Measurements from ENCODE around the gene SPRYD7.

The SPRYD7 gene

GRCh38 chr13:49898792-49899191, 37.3 kb downstream of the SPRYD7 start:
- Histone ChIP-seq H3K4me3 (ENCODE audit: insufficient read depth, low read depth, low read length) (no peak overlapping the region), H3K4me1 (ENCODE audit: control insufficient read depth, insufficient read depth, low read length) (no peaks in the 10 kb centered on the region), H3K36me3 (ENCODE audit: control insufficient read depth, insufficient read depth, low read length) (no peaks in the 10 kb centered on the region), H3K27ac (ENCODE audit: insufficient read depth, low read depth, low read length, poor library complexity, severe bottlenecking) (no peak overlapping the region), H3K9me3 (ENCODE audit: control insufficient read depth, low read length) (no peaks in the 10 kb centered on the region), H3K27me3 (ENCODE audit: control insufficient read depth, insufficient read depth, low read length, poor library complexity, severe bottlenecking) (no peaks in the 10 kb centered on the region)
- 94 to 96% methylated on average over 8 of the region's 8 CpGs for WGBS, 2 experiments

- Histone ChIP-seq H3K9me3 (ENCODE audit: control insufficient read depth, low read length) (no peaks in the 10 kb centered on the region), H3K36me3 (ENCODE audit: control insufficient read depth, insufficient read depth, low read length) (no peaks in the 10 kb centered on the region), H3K4me3 (ENCODE audit: insufficient read depth, low read depth, low read length) (no peak overlapping the region), H3K27me3 (ENCODE audit: control insufficient read depth, insufficient read depth, low read length, poor library complexity, severe bottlenecking) (no peaks in the 10 kb centered on the region), H3K4me1 (ENCODE audit: control insufficient read depth, insufficient read depth, low read length) (no peaks in the 10 kb centered on the region), H3K27ac (ENCODE audit: insufficient read depth, low read depth, low read length, poor library complexity, severe bottlenecking) (no peak overlapping the region)
- WGBS, 2 experiments: 87 to 95% methylated on average over 2 of the region's 3 CpGs
Observed at GRCh38 chr13:49897713-49898112, 38.4 kb downstream of the SPRYD7 start.

- no peak overlapping the region for H3K27ac ChIP-seq (ENCODE audit: insufficient read depth, low read depth, low read length, poor library complexity, severe bottlenecking)
- H3K4me3 ChIP-seq (ENCODE audit: insufficient read depth, low read depth, low read length): no peak overlapping the region
- H3K9me3 ChIP-seq (ENCODE audit: control insufficient read depth, low read length): no peaks in the 10 kb centered on the region
- no peaks in the 10 kb centered on the region for H3K4me1 ChIP-seq (ENCODE audit: control insufficient read depth, insufficient read depth, low read length)
- H3K36me3 ChIP-seq (ENCODE audit: control insufficient read depth, insufficient read depth, low read length): no peaks in the 10 kb centered on the region
- H3K27me3 ChIP-seq (ENCODE audit: control insufficient read depth, insufficient read depth, low read length, poor library complexity, severe bottlenecking): no peaks in the 10 kb centered on the region
- 94 to 96% methylated on average over 4 of the region's 4 CpGs for WGBS, 2 experiments
Observed at GRCh38 chr13:49895826-49896225, 40.3 kb downstream of the SPRYD7 start.

- WGBS, 2 experiments: 93 to 95% methylated on average over 3 of the region's 3 CpGs
- no peak overlapping the region for H3K4me3 ChIP-seq (ENCODE audit: insufficient read depth, low read depth, low read length)
- no peaks in the 10 kb centered on the region for H3K4me1 ChIP-seq (ENCODE audit: control insufficient read depth, insufficient read depth, low read length)
- H3K9me3 ChIP-seq (ENCODE audit: control insufficient read depth, low read length): no peaks in the 10 kb centered on the region
- no peaks in the 10 kb centered on the region for H3K36me3 ChIP-seq (ENCODE audit: control insufficient read depth, insufficient read depth, low read length)
- H3K27ac ChIP-seq (ENCODE audit: insufficient read depth, low read depth, low read length, poor library complexity, severe bottlenecking): no peak overlapping the region
- no peaks in the 10 kb centered on the region for H3K27me3 ChIP-seq (ENCODE audit: control insufficient read depth, insufficient read depth, low read length, poor library complexity, severe bottlenecking)
Observed at GRCh38 chr13:49893591-49893990, 42.5 kb downstream of the SPRYD7 start.

GRCh38 chr13:49890376-49890775, 45.8 kb downstream of the SPRYD7 start:
- H3K27ac ChIP-seq (ENCODE audit: insufficient read depth, low read depth, low read length, poor library complexity, severe bottlenecking): no peak overlapping the region
- no peaks in the 10 kb centered on the region for H3K4me1 ChIP-seq (ENCODE audit: control insufficient read depth, insufficient read depth, low read length)
- 93 to 96% methylated on average over 15 of the region's 15 CpGs for WGBS, 2 experiments

GRCh38 chr13:49878682-49879081, 57.5 kb downstream of the SPRYD7 start:
- Histone ChIP-seq H3K27me3 (ENCODE audit: control insufficient read depth, insufficient read depth, low read length, poor library complexity, severe bottlenecking) (no peaks in the 10 kb centered on the region), H3K4me1 (ENCODE audit: control insufficient read depth, insufficient read depth, low read length) (no peaks in the 10 kb centered on the region), H3K9me3 (ENCODE audit: control insufficient read depth, low read length) (peaks cover 6% of the 10 kb centered on the region), H3K36me3 (ENCODE audit: control insufficient read depth, insufficient read depth, low read length) (no peaks in the 10 kb centered on the region), H3K4me3 (ENCODE audit: insufficient read depth, low read depth, low read length) (no peak overlapping the region), H3K27ac (ENCODE audit: insufficient read depth, low read depth, low read length, poor library complexity, severe bottlenecking) (no peak overlapping the region)
- 98 to 100% methylated on average over 3 of the region's 3 CpGs for WGBS, 2 experiments

More at GRCh38 chr13:49890376-49890775, 45.8 kb downstream of the SPRYD7 start:
- Histone ChIP-seq H3K36me3 (ENCODE audit: control insufficient read depth, insufficient read depth, low read length) (no peaks in the 10 kb centered on the region), H3K27me3 (ENCODE audit: control insufficient read depth, insufficient read depth, low read length, poor library complexity, severe bottlenecking) (no peaks in the 10 kb centered on the region), H3K4me3 (ENCODE audit: insufficient read depth, low read depth, low read length) (no peak overlapping the region), H3K9me3 (ENCODE audit: control insufficient read depth, low read length) (no peaks in the 10 kb centered on the region)

GRCh38 chr13:49877629-49878218, 58.4 kb downstream of the SPRYD7 start:
- H3K27me3 ChIP-seq (ENCODE audit: control insufficient read depth, insufficient read depth, low read length, poor library complexity, severe bottlenecking): no peaks in the 10 kb centered on the region
- H3K36me3 ChIP-seq (ENCODE audit: control insufficient read depth, insufficient read depth, low read length): no peaks in the 10 kb centered on the region
- H3K9me3 ChIP-seq (ENCODE audit: control insufficient read depth, low read length): peaks cover 6% of the 10 kb centered on the region
- WGBS, 2 experiments: 80 to 92% methylated on average over 2 to 3 of the region's 3 CpGs
- no peaks in the 10 kb centered on the region for H3K4me1 ChIP-seq (ENCODE audit: control insufficient read depth, insufficient read depth, low read length)
- no peak overlapping the region for H3K27ac ChIP-seq (ENCODE audit: insufficient read depth, low read depth, low read length, poor library complexity, severe bottlenecking)
- H3K4me3 ChIP-seq (ENCODE audit: insufficient read depth, low read depth, low read length): no peak overlapping the region

- peaks cover 6% of the 10 kb centered on the region for H3K9me3 ChIP-seq (ENCODE audit: control insufficient read depth, low read length)
- H3K27ac ChIP-seq (ENCODE audit: insufficient read depth, low read depth, low read length, poor library complexity, severe bottlenecking): no peak overlapping the region
- 94 to 96% methylated on average over 3 of the region's 3 CpGs for WGBS, 2 experiments
- no peaks in the 10 kb centered on the region for H3K36me3 ChIP-seq (ENCODE audit: control insufficient read depth, insufficient read depth, low read length)
- H3K4me1 ChIP-seq (ENCODE audit: control insufficient read depth, insufficient read depth, low read length): no peaks in the 10 kb centered on the region
- H3K27me3 ChIP-seq (ENCODE audit: control insufficient read depth, insufficient read depth, low read length, poor library complexity, severe bottlenecking): no peaks in the 10 kb centered on the region
- no peak overlapping the region for H3K4me3 ChIP-seq (ENCODE audit: insufficient read depth, low read depth, low read length)
Observed at GRCh38 chr13:49874430-49874829, 61.7 kb downstream of the SPRYD7 start.

GRCh38 chr13:49869519-49869918, 66.6 kb downstream of the SPRYD7 start:
- H3K9me3 ChIP-seq (ENCODE audit: control insufficient read depth, low read length): no peaks in the 10 kb centered on the region
- no peaks in the 10 kb centered on the region for H3K4me1 ChIP-seq (ENCODE audit: control insufficient read depth, insufficient read depth, low read length)
- H3K27ac ChIP-seq (ENCODE audit: insufficient read depth, low read depth, low read length, poor library complexity, severe bottlenecking): no peak overlapping the region
- no peaks in the 10 kb centered on the region for H3K27me3 ChIP-seq (ENCODE audit: control insufficient read depth, insufficient read depth, low read length, poor library complexity, severe bottlenecking)
- no peak overlapping the region for H3K4me3 ChIP-seq (ENCODE audit: insufficient read depth, low read depth, low read length)
- 50 to 51% methylated on average over 3 of the region's 3 CpGs for WGBS, 2 experiments
- no peaks in the 10 kb centered on the region for H3K36me3 ChIP-seq (ENCODE audit: control insufficient read depth, insufficient read depth, low read length)

GRCh38 chr13:49867834-49868233, 68.3 kb downstream of the SPRYD7 start:
- H3K4me3 ChIP-seq (ENCODE audit: insufficient read depth, low read depth, low read length): no peak overlapping the region
- 93 to 96% methylated on average over 8 of the region's 8 CpGs for WGBS, 2 experiments

GRCh38 chr13:49865218-49865617, 70.9 kb downstream of the SPRYD7 start:
- H3K9me3 ChIP-seq (ENCODE audit: control insufficient read depth, low read length): no peaks in the 10 kb centered on the region
- no peaks in the 10 kb centered on the region for H3K4me1 ChIP-seq (ENCODE audit: control insufficient read depth, insufficient read depth, low read length)
- H3K4me3 ChIP-seq (ENCODE audit: insufficient read depth, low read depth, low read length): no peak overlapping the region
- H3K27me3 ChIP-seq (ENCODE audit: control insufficient read depth, insufficient read depth, low read length, poor library complexity, severe bottlenecking): no peaks in the 10 kb centered on the region
- H3K36me3 ChIP-seq (ENCODE audit: control insufficient read depth, insufficient read depth, low read length): no peaks in the 10 kb centered on the region
- H3K27ac ChIP-seq (ENCODE audit: insufficient read depth, low read depth, low read length, poor library complexity, severe bottlenecking): no peak overlapping the region
- 80 to 89% methylated on average over 1 of the region's 1 CpG for WGBS, 2 experiments

More at GRCh38 chr13:49867834-49868233, 68.3 kb downstream of the SPRYD7 start:
- Histone ChIP-seq H3K4me1 (ENCODE audit: control insufficient read depth, insufficient read depth, low read length) (no peaks in the 10 kb centered on the region), H3K27me3 (ENCODE audit: control insufficient read depth, insufficient read depth, low read length, poor library complexity, severe bottlenecking) (no peaks in the 10 kb centered on the region), H3K27ac (ENCODE audit: insufficient read depth, low read depth, low read length, poor library complexity, severe bottlenecking) (no peak overlapping the region), H3K36me3 (ENCODE audit: control insufficient read depth, insufficient read depth, low read length) (no peaks in the 10 kb centered on the region), H3K9me3 (ENCODE audit: control insufficient read depth, low read length) (no peaks in the 10 kb centered on the region)
